Measurements from ENCODE around the gene UQCRC1.

UQCRC1 gene

GRCh38 chr3:48609088-48610005 is at the start of gene UQCRC1:
UQCRC1 (minus strand) TSS chr3:48609646; CDS start chr3:48609620, 26 bp downstream.
- peak; percentile 90 to 92 for DNase-seq

- peak; percentile 23 to 35 for DNase-seq
Observed at GRCh38 chr3:48656841-48657281, 47.4 kb upstream of the UQCRC1 start.

GRCh38 chr3:48656061-48656840 is 46.8 kb upstream of the UQCRC1 start:
- DNase-seq, result peak; percentile 87 to 88

GRCh38 chr3:48655606-48656005 is 46.2 kb upstream of the UQCRC1 start:
- DNase-seq, result peak; percentile 63 to 65

GRCh38 chr3:48655063-48655462 is 45.6 kb upstream of the UQCRC1 start:
- no peak for DNase-seq

GRCh38 chr3:48652923-48653715 is 43.7 kb upstream of the UQCRC1 start:
- no peak for DNase-seq

- no peak for DNase-seq
Observed at GRCh38 chr3:48651771-48652170, 42.3 kb upstream of the UQCRC1 start.

GRCh38 chr3:48650723-48651122 is 41.3 kb upstream of the UQCRC1 start:
- DNase-seq, result no peak

- DNase-seq, result no peak
Observed at GRCh38 chr3:48648188-48648850, 38.9 kb upstream of the UQCRC1 start.

- DNase-seq, result no peak
Observed at GRCh38 chr3:48647714-48648113, 38.3 kb upstream of the UQCRC1 start.

- DNase-seq, result no peak
Observed at GRCh38 chr3:48644898-48645760, 35.7 kb upstream of the UQCRC1 start.

- no peak for DNase-seq
Observed at GRCh38 chr3:48642605-48643004, 33.2 kb upstream of the UQCRC1 start.

- DNase-seq, result no peak
Observed at GRCh38 chr3:48641396-48641795, 31.9 kb upstream of the UQCRC1 start.

GRCh38 chr3:48639944-48640606 is 30.6 kb upstream of the UQCRC1 start:
- DNase-seq, result no peak

- DNase-seq, result no peak
Observed at GRCh38 chr3:48637305-48637704, 27.9 kb upstream of the UQCRC1 start.

- no peak for DNase-seq
Observed at GRCh38 chr3:48636149-48636655, 26.8 kb upstream of the UQCRC1 start.

- DNase-seq, result peak; percentile 97
Observed at GRCh38 chr3:48635222-48636021, 26.0 kb upstream of the UQCRC1 start, which contains the start of gene SLC26A6. SLC26A6 (minus strand) TSS chr3:48635461; CDS start chr3:48635393, 68 bp downstream.

- DNase-seq, result peak; percentile 68 to 73
Observed at GRCh38 chr3:48634661-48635221, 25.3 kb upstream of the UQCRC1 start.

- no peak for DNase-seq
Observed at GRCh38 chr3:48633743-48634142, 24.3 kb upstream of the UQCRC1 start.

All from activated CD4-positive, alpha-beta T cell treated with anti-CD3 and anti-CD28 coated beads, Interleukin-2, amount 50 U/mL, for 48 hours (primary cell).